ENCODE measurements around the gene RAMACL. TPM values are rescaled to one million over a fixed set of nuclear protein-coding genes. Genes with fewer than 3 reads are reported as not detected.

The RAMACL gene
- total RNA-seq, 1 donor from 2014 or later = 0.85 TPM

- H3K9me3 Mint-ChIP-seq = peaks cover 15% of the 10 kb centered on the region
- no peak for DNase-seq (ENCODE audit: extremely low spot score, unreplicated experiment)
- no peak overlapping the region for H3K4me3 Mint-ChIP-seq
- no peak for TF ChIP-seq CTCF (conservative IDR thresholded peaks at IDR 0.05)
- no peaks in the 10 kb centered on the region for H3K27me3 Mint-ChIP-seq
- no peak overlapping the region for H3K27ac Mint-ChIP-seq
- H3K4me1 Mint-ChIP-seq (ENCODE audit: unreplicated experiment) = peaks cover 17% of the 10 kb centered on the region
- peaks cover 8% of the 10 kb centered on the region for H3K36me3 Mint-ChIP-seq
Observed at GRCh38 chr6:166558156-166559005, 28.1 kb downstream of the RAMACL start.

- H3K27ac Mint-ChIP-seq = no peak overlapping the region
- no peak for DNase-seq (ENCODE audit: extremely low spot score, unreplicated experiment)
Observed at GRCh38 chr6:166556863-166557322, 29.6 kb downstream of the RAMACL start.

GRCh38 chr6:166556336-166556735, 30.1 kb downstream of the RAMACL start:
- TF ChIP-seq CTCF (conservative IDR thresholded peaks at IDR 0.05) = no peak
- H3K4me1 Mint-ChIP-seq (ENCODE audit: unreplicated experiment) = peaks cover 12% of the 10 kb centered on the region
- H3K4me3 Mint-ChIP-seq = no peak overlapping the region
- H3K27me3 Mint-ChIP-seq = no peaks in the 10 kb centered on the region
- no peak overlapping the region for H3K27ac Mint-ChIP-seq
- H3K36me3 Mint-ChIP-seq = peaks cover 8% of the 10 kb centered on the region
- H3K9me3 Mint-ChIP-seq = peaks cover 15% of the 10 kb centered on the region
- DNase-seq (ENCODE audit: extremely low spot score, unreplicated experiment) = no peak

More at GRCh38 chr6:166556863-166557322, 29.6 kb downstream of the RAMACL start:
- Mint-ChIP-seq H3K4me1 (ENCODE audit: unreplicated experiment) (peaks cover 17% of the 10 kb centered on the region), H3K27me3 (no peaks in the 10 kb centered on the region), H3K9me3 (peaks cover 15% of the 10 kb centered on the region), H3K36me3 (peaks cover 8% of the 10 kb centered on the region), H3K4me3 (no peak overlapping the region)
- no peak for TF ChIP-seq CTCF (conservative IDR thresholded peaks at IDR 0.05)

- peaks cover 10% of the 10 kb centered on the region for H3K9me3 Mint-ChIP-seq
- DNase-seq (ENCODE audit: extremely low spot score, unreplicated experiment) = no peak
- H3K4me1 Mint-ChIP-seq (ENCODE audit: unreplicated experiment) = peaks cover 12% of the 10 kb centered on the region
- no peaks in the 10 kb centered on the region for H3K27me3 Mint-ChIP-seq
- H3K27ac Mint-ChIP-seq = no peak overlapping the region
- no peak for TF ChIP-seq CTCF (conservative IDR thresholded peaks at IDR 0.05)
- H3K4me3 Mint-ChIP-seq = no peak overlapping the region
- H3K36me3 Mint-ChIP-seq = peaks cover 8% of the 10 kb centered on the region
Observed at GRCh38 chr6:166555086-166555485, 31.4 kb downstream of the RAMACL start.

GRCh38 chr6:166554316-166554715, 32.2 kb downstream of the RAMACL start:
- peaks cover 3% of the 10 kb centered on the region for H3K36me3 Mint-ChIP-seq
- no peak overlapping the region for H3K27ac Mint-ChIP-seq
- DNase-seq (ENCODE audit: extremely low spot score, unreplicated experiment) = no peak
- no peak overlapping the region for H3K4me3 Mint-ChIP-seq
- no peak for TF ChIP-seq CTCF (conservative IDR thresholded peaks at IDR 0.05)
- H3K27me3 Mint-ChIP-seq = no peaks in the 10 kb centered on the region
- peaks cover 5% of the 10 kb centered on the region for H3K9me3 Mint-ChIP-seq
- H3K4me1 Mint-ChIP-seq (ENCODE audit: unreplicated experiment) = peaks cover 12% of the 10 kb centered on the region

All from type B pancreatic cell (in vitro differentiated cells).